ENCODE results near the gene HACE1. TPM values are rescaled to one million over a fixed set of nuclear protein-coding genes. Genes with fewer than 3 reads are reported as not detected.
"Not testable (repeated sequence)": the region's sequence is repeated elsewhere in the genome, so short reads cannot be mapped to it uniquely, and the experiment has no call there.

Gene HACE1
- total RNA-seq, 2 experiments from 2014 or later = 12.1 to 15.7 TPM

DNA sequence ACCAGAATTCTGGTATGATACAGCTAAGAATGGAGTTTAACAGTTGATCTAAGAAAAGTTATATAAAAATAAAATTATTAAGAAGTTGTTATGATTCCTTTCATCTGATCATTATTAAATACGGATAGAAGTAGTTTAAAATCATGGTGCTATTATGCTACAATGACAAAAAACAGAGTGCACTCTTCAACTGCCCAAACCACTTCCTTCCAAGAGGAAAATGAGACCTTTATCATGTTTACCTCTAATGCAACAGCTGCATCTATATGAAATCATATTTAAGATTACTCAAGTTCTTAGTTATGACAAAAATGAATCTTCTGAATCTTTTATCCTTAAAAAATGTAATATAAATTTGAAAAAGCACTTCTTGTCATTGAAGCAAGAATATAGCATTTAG, 31.2 kb downstream of the HACE1 start:
- Mint-ChIP-seq H3K36me3 (ENCODE audit: low read depth) (peaks cover 19% of the 10 kb centered on the region), H3K27ac (no peak overlapping the region), H3K27me3 (no peaks in the 10 kb centered on the region), H3K4me1 (peaks cover 5% of the 10 kb centered on the region), H3K9me3 (ENCODE audit: low read depth) (peaks cover 2% of the 10 kb centered on the region), H3K4me3 (no peak overlapping the region)
- intact Hi-C loops (cut with DNase I, micrococcal nuclease) = no loop called here
- POLR2A ChIA-PET = no interaction called here
- no peak for ATAC-seq
- CTCF ChIA-PET = interaction anchor here (1.1 kb wide), 1 partner anchor 18 kb away, joined by 5 read pairs; no protein-coding TSS in a partner anchor
- DNase-seq = no peak

DNA sequence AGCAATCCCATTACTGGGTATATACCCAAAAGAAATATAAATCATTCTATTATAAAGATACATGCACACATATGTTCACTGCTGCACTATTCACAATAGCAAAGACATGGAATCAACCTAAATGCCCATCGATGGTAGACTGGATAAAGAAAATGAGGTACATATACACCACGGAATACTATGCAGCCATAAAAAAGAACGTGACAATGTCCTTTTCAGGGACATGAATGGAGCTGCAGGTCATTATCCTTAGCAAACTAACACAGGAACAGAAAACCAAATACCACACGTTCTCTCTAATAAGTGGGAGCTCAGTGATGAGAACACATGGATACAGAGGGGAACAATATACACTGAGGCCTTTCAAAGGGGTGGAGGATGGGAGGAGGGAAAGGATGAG, 38.9 kb downstream of the HACE1 start:
- CTCF ChIA-PET; ATAC-seq; DNase-seq; H3K4me1 Mint-ChIP-seq; H3K27me3 Mint-ChIP-seq; H3K9me3 Mint-ChIP-seq (ENCODE audit: low read depth); intact Hi-C loops (cut with DNase I, micrococcal nuclease); POLR2A ChIA-PET; H3K27ac Mint-ChIP-seq; H3K4me3 Mint-ChIP-seq: not testable (repeated sequence)
- H3K36me3 Mint-ChIP-seq (ENCODE audit: low read depth) = peaks cover 40% of the 10 kb centered on the region

DNA sequence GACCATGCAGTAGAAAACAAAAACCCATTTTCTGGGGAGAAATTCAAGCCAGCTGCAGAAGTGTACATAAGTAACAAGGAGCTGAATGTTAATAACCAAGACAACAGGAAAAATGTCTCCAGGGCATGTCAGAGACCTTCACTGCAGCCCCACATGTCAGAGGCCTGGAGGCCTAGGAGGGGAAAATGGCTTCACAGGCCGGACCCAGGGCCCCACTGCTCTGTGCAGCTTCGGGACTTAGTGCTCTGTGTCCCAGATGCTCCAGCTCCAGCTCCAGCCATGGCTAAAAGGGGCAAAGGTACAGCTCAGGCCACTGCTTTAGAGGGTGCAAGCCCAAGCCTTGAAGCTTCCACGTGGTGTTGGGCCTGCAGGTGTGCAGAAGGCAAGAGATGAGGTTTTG, 43.6 kb downstream of the HACE1 start:
- H3K4me3 Mint-ChIP-seq = no peak overlapping the region
- intact Hi-C loops (cut with DNase I, micrococcal nuclease) = no loop called here
- DNase-seq (no peak), ATAC-seq (no peak)
- peaks cover 13% of the 10 kb centered on the region for H3K4me1 Mint-ChIP-seq
- no peaks in the 10 kb centered on the region for H3K27me3 Mint-ChIP-seq
- peaks cover 12% of the 10 kb centered on the region for H3K9me3 Mint-ChIP-seq (ENCODE audit: low read depth)
- H3K36me3 Mint-ChIP-seq (ENCODE audit: low read depth) = peaks cover 41% of the 10 kb centered on the region
- ChIA-PET POLR2A (no interaction called here), CTCF (interaction anchor here (0.6 to 0.8 kb wide), 2 partner anchors 130 to 923 kb away, joined by 3 read pairs; no protein-coding TSS in a partner anchor)
- no peak overlapping the region for H3K27ac Mint-ChIP-seq

DNA sequence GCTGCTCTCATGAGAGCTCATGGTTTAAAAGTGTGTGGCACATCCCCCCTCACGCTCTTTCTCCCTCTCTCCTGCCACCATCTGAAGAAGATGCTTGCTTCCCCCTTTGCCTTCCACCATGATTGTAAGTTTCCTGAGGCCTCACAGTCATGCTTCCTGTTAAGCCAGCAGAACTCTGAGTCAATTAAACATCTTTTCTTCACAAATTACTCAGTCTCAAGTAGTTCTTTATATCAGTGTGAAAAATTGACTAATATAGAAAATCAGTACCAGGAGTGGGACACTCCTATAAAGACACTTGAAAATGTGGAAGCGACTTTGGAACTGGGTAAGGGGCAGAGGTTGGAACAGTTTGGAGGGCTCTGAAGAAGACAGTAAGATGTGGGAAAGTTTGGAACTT, 45.0 kb downstream of the HACE1 start:
- peaks cover 13% of the 10 kb centered on the region for H3K4me1 Mint-ChIP-seq
- ATAC-seq = peak; percentile 36
- CTCF ChIA-PET = no interaction called here
- intact Hi-C loops (cut with DNase I, micrococcal nuclease) = no loop called here
- H3K27me3 Mint-ChIP-seq = no peaks in the 10 kb centered on the region
- H3K27ac Mint-ChIP-seq = no peak overlapping the region
- no peak overlapping the region for H3K4me3 Mint-ChIP-seq
- POLR2A ChIA-PET = no interaction called here
- peaks cover 10% of the 10 kb centered on the region for H3K9me3 Mint-ChIP-seq (ENCODE audit: low read depth)
- peaks cover 35% of the 10 kb centered on the region for H3K36me3 Mint-ChIP-seq (ENCODE audit: low read depth)
- no peak for DNase-seq

DNA sequence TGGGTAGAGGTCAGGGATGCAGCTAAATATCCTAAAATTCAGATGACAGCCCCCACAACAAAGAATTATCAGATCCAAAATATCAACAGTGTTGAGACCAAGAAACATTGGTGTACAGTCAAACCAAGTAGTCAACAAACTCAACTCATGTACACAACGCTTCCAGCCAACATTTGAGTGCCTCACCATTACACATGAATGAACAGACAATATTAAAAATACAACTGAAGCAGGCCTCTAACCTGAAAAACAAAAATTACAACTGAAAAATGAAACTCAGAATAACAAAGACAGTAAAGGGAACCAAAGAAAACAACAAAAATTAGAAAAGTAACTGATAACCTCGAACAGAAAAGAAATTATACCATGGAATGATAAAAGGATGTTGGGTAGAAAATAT, 46.2 kb downstream of the HACE1 start:
- no peak for ATAC-seq
- no peak overlapping the region for H3K4me3 Mint-ChIP-seq
- no peaks in the 10 kb centered on the region for H3K27me3 Mint-ChIP-seq
- no peak for DNase-seq
- no peak overlapping the region for H3K27ac Mint-ChIP-seq
- peaks cover 26% of the 10 kb centered on the region for H3K36me3 Mint-ChIP-seq (ENCODE audit: low read depth)
- intact Hi-C loops (cut with DNase I, micrococcal nuclease) = no loop called here
- ChIA-PET POLR2A (no interaction called here), CTCF (interaction anchor here (0.8 kb wide), 1 partner anchor 113 kb away, joined by 4 read pairs; no protein-coding TSS in a partner anchor)
- peaks cover 8% of the 10 kb centered on the region for H3K4me1 Mint-ChIP-seq
- peaks cover 7% of the 10 kb centered on the region for H3K9me3 Mint-ChIP-seq (ENCODE audit: low read depth)

DNA sequence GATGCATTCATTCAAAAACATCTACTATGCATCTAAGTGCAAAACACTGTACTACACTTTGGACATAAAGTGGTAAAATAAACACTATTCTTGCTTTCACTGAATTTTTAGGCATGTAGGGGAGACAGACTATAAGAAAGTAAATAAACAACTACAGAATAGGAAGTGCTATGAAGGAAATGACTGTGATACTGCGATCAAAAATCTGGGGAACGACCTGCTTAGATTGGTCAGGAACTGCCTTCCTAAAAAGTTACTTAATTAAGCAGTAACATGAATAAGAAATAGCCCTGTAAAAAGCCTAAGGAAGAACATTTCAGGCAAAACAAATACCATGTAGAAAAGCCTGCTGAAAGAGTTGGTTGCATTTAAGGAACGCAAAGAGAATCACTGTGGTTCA, 50.6 kb downstream of the HACE1 start:
- H3K4me3 Mint-ChIP-seq = no peak overlapping the region
- no peaks in the 10 kb centered on the region for H3K27me3 Mint-ChIP-seq
- DNase-seq = no peak
- no peak overlapping the region for H3K27ac Mint-ChIP-seq
- POLR2A ChIA-PET = no interaction called here
- peaks cover 26% of the 10 kb centered on the region for H3K36me3 Mint-ChIP-seq (ENCODE audit: low read depth)
- no peak for ATAC-seq
- peaks cover 10% of the 10 kb centered on the region for H3K9me3 Mint-ChIP-seq (ENCODE audit: low read depth)
- CTCF ChIA-PET = no interaction called here
- no peaks in the 10 kb centered on the region for H3K4me1 Mint-ChIP-seq
- intact Hi-C loops (cut with DNase I, micrococcal nuclease) = no loop called here

DNA sequence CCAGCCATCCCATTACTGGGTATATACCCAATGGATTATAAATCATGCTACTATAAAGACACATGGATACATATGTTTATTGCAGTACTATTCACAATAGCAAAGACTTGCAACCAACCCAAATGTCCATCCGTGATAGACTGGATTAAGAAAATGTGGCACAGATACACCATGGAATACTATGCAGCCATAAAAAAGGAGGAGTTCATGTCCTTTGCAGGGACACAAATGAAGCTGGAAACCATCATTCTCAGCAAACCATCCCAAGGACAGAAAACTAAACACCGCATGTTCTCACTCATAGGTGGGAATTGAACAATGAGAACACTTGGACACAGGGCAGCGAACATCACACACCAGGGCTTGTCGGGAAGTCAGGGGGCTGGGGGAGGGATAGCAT, 54.4 kb downstream of the HACE1 start:
- POLR2A ChIA-PET; H3K4me1 Mint-ChIP-seq; intact Hi-C loops (cut with DNase I, micrococcal nuclease); H3K27me3 Mint-ChIP-seq; DNase-seq; H3K27ac Mint-ChIP-seq; H3K4me3 Mint-ChIP-seq; ATAC-seq; CTCF ChIA-PET: not testable (repeated sequence)
- Mint-ChIP-seq H3K9me3 (ENCODE audit: low read depth) (peaks cover 17% of the 10 kb centered on the region), H3K36me3 (ENCODE audit: low read depth) (peaks cover 43% of the 10 kb centered on the region)

DNA sequence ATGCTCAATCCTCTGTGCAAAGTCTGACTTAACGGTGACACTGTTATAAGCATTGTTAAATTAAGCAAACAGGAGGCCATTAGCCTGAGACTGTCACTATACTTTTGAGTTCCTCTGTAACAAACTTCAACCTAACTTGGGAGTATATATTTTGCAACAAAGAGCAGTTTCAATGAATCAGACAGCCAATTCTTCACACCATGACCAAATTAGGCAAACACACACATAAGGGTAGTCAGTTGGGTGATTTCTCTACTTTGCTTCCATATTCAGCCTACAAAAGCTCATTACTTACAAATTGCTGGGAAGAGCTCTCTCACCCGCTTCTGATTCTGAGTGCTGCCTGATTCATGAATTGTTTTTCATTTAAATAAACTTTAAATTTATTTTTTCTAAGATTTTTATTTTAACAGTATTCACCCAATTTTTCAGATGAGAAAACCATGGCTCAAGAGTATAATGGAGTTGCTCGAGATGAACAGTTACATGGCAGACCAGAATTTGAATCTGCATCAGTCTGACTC, 60.5 kb downstream of the HACE1 start:
- Mint-ChIP-seq H3K9me3 (ENCODE audit: low read depth) (peaks cover 7% of the 10 kb centered on the region), H3K36me3 (ENCODE audit: low read depth) (peaks cover 30% of the 10 kb centered on the region)
- POLR2A ChIA-PET = no interaction called here

DNA sequence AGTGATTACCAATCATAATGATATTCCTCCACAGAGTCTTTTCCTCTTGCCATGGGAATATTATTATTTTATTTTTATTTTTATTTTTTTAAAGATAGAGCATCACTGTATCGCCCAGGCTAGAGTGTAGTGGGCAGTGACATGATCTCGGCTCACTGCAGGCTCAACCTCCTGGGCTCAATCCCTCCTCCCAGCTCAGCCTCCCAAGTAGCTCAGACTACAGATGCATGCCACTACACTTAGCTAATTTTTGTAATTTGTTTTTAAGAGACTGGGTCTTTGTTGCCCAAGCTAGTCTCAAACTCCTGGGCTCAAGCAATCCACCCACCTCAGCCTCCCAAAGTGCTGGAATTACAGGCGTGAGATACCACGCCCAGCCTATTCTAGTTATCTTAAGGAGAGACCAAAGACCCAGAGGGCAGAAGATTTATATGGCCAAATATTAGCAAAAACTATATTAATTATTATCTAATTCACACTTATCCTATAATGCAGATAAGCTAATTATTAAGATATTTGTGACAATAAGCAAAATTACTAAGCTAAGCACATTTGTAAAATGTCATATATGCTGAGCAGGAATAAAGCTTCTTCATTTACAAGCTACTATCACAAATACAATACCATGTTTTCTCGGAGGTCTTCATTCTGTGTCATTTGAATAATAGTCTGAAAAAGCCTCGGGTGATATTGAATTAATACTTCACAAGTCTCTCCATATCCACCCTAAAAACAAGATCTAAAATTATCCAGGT, 63.5 kb downstream of the HACE1 start:
- Mint-ChIP-seq H3K4me3 (no peak overlapping the region), H3K36me3 (ENCODE audit: low read depth) (peaks cover 16% of the 10 kb centered on the region), H3K9me3 (ENCODE audit: low read depth) (peaks cover 1% of the 10 kb centered on the region), H3K27ac (no peak overlapping the region), H3K27me3 (no peaks in the 10 kb centered on the region), H3K4me1 (no peaks in the 10 kb centered on the region)
- intact Hi-C loops (cut with DNase I, micrococcal nuclease) = no loop called here
- no peak for ATAC-seq
- DNase-seq = no peak
- CTCF ChIA-PET = interaction anchor here (0.7 kb wide), 1 partner anchor 98 kb away, joined by 3 read pairs; no protein-coding TSS in a partner anchor
- POLR2A ChIA-PET = no interaction called here

More for the DNA sequence above, 60.5 kb downstream of the HACE1 start:
- ATAC-seq (peak; percentile 49), DNase-seq (no peak)
- Mint-ChIP-seq H3K27me3 (no peaks in the 10 kb centered on the region), H3K4me3 (no peak overlapping the region), H3K4me1 (no peaks in the 10 kb centered on the region), H3K27ac (no peak overlapping the region)
- intact Hi-C loops (cut with DNase I, micrococcal nuclease) = no loop called here
- CTCF ChIA-PET = interaction anchor here (0.6 to 1.8 kb wide), 3 partner anchors 9 to 391 kb away, joined by 3 to 8 read pairs (median 3); no protein-coding TSS in a partner anchor

DNA sequence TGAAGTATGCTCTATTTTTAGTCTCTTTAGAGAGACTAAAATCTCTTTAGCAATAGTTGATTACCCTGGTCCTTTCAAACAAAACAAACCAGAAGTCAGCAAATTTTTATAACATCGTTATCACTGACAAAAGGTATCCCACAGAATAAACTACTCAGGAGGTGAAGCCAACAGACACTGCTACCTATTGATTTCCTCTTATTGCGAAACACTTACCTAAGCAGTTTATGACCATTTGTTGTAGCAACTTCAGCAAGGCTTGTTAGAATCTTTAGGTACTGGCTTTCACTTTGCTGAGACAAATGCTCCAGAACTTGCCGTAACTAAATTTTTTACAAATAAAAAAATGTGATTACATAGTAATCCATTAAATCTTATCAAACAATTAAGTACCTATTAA, 64.4 kb downstream of the HACE1 start:
- Mint-ChIP-seq H3K27me3 (no peaks in the 10 kb centered on the region), H3K9me3 (ENCODE audit: low read depth) (no peaks in the 10 kb centered on the region), H3K4me3 (no peak overlapping the region), H3K27ac (no peak overlapping the region), H3K4me1 (peaks cover 2% of the 10 kb centered on the region), H3K36me3 (ENCODE audit: low read depth) (peaks cover 11% of the 10 kb centered on the region)
- ChIA-PET POLR2A (interaction anchor here (0.5 kb wide), 1 partner anchor 381 kb away, joined by 7 read pairs; no protein-coding TSS in a partner anchor), CTCF (no interaction called here)
- intact Hi-C loops (cut with DNase I, micrococcal nuclease) = no loop called here
- DNase-seq = no peak
- no peak for ATAC-seq

DNA sequence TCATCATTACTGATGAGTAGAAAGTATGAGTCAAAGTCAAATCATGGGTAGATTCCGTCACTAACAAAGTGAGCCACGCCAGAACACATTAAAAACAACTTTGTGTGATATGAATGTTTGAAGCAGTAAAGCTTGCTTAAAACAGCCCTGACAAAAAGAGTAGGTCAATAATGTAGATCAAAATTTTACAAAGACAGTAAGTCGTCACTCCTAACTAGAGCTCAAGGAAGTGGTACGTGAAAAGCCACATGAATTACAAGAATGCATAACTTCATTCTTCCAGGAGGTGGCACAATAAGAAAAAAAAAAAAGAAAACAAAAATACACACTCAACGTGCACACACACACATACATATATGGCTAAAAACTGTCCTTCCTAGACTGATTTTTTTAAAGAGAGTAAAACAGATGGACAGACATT, 69.9 kb downstream of the HACE1 start:
- Mint-ChIP-seq H3K27ac (peak overlapping the region; percentile 95), H3K4me1 (peaks cover 33% of the 10 kb centered on the region), H3K27me3 (no peaks in the 10 kb centered on the region), H3K36me3 (ENCODE audit: low read depth) (peaks cover 16% of the 10 kb centered on the region), H3K4me3 (peak overlapping the region; percentile 50), H3K9me3 (ENCODE audit: low read depth) (no peaks in the 10 kb centered on the region)
- DNase-seq = peak; percentile 33
- peak; percentile 95 for ATAC-seq
- ChIA-PET POLR2A (no interaction called here), CTCF (interaction anchor here (0.6 to 2.1 kb wide), 15 partner anchors 9 to 1727 kb away, joined by 3 to 13 read pairs (median 4); partner anchors contain the start of gene HACE1)
- intact Hi-C loops (cut with DNase I, micrococcal nuclease) = loop anchor here (1.0 to 5.0 kb wide), 7 partner anchors 69 to 613 kb away; partner anchors contain the start of genes HACE1 (in 2 of the 2) and PREP (in 1 of the 2)

DNA sequence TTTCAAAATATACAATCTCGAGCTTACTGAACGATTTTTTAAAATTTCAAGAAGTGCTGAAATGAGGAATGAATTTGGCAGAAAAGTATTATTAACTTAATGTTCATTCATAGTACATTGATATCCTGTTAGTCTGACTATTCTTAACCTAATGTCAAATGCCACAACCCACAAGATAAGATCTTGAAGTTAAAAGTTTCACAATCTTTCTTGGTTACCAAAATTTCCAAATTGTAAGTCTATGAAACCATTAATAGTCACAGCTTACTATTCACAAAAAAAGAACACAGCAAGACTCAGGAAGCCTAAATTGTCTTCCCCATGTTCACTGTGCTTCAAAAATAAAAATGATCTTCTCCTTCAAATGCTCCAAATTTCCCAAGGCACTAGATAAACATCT, 71.3 kb downstream of the HACE1 start:
- CTCF ChIA-PET = interaction anchor here (0.6 kb wide), 1 partner anchor 16 kb away, joined by 4 read pairs; no protein-coding TSS in a partner anchor
- no peaks in the 10 kb centered on the region for H3K9me3 Mint-ChIP-seq (ENCODE audit: low read depth)
- intact Hi-C loops (cut with DNase I, micrococcal nuclease) = loop anchor here in 1 of 2 experiments (5.0 kb wide), 2 partner anchors 181 to 614 kb away; partner anchors contain the start of gene PREP

More for the DNA sequence above, 71.3 kb downstream of the HACE1 start:
- ATAC-seq (no peak), DNase-seq (no peak)
- H3K36me3 Mint-ChIP-seq (ENCODE audit: low read depth) = peaks cover 22% of the 10 kb centered on the region
- H3K27ac Mint-ChIP-seq = peak overlapping the region; percentile 37
- peaks cover 33% of the 10 kb centered on the region for H3K4me1 Mint-ChIP-seq
- H3K4me3 Mint-ChIP-seq = no peak overlapping the region
- POLR2A ChIA-PET = no interaction called here
- no peaks in the 10 kb centered on the region for H3K27me3 Mint-ChIP-seq
